ENCODE measurements around the gene GCHFR.

DNA sequence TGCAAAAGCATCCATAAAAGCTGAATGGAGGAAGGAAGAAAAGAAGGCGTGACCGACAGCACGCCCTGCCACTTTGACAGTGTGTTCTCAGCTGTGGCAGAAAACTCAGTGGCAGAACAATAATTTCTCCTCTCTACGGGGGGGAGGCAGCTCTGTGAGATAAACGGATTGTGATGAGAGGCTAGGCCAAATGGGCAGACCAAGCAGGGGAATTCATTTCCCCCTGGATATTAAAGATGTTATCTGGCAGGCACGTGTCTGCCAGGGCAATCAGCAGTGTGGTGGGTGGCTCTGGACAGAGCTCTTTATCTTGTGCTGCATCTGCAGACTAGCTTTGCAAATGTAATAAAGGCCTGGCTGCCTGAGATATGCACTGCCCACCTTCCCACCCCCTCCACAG is 6.9 kb upstream of the GCHFR start:
- TF ChIP-seq POLR2A (IDR thresholded peaks at IDR 0.05), result no peak
- TF ChIP-seq CTCF (IDR thresholded peaks at IDR 0.05), result no peak
